Measurements from ENCODE around the gene TOPAZ1. TPM values are rescaled to one million over a fixed set of nuclear protein-coding genes. Genes with fewer than 3 reads are reported as not detected.

TOPAZ1 gene
- total and polyA plus RNA-seq, 2 of the 13 experiments (the other 11 are each of a cell fraction or from before 2014, with no cell fraction given): not detected

DNA sequence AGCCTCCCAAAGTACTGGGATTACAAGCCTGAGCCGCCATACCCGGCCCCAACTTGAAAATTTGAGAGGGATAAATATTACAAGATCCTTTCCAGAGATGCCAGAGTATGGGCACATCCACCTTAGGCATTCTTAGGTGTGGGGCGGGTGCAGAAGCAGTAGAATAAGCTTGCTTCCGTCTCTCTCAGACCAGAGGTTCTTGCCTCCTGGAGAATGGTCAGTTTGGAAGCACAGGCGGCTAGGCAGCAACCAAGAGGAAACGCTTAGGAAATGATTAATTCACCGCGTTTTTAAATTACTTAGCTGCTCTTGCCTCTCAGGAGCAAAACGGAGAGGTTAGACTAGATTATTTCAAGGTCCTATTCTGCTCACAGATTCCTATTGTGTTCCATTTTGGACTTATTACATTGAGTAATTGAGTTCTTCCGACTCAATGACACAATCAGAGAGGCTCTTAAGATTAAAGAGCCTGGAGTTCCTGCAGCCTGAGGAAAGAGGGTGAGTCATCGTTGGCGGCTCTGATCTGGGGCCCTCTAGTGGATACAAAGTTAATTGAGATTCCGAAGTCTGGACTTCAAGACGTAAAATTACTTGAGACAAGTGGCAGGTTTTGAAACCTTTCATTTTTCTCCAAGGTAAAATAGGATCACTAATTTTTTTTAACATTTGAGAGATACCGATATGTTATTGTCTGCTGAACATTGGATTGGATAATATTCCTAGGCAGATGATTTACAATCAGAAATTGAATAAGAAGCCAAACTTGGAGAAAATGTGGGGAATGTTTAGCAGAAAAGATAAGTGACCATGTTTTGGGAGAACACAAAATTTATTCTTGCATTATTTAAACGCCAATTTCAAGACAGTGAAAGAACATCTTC is 5.8 kb upstream of the TOPAZ1 start:
- H3K9me3 ChIP-seq (ENCODE audit: low read length): no peaks in the 10 kb centered on the region
- TF ChIP-seq, protein P1, sequence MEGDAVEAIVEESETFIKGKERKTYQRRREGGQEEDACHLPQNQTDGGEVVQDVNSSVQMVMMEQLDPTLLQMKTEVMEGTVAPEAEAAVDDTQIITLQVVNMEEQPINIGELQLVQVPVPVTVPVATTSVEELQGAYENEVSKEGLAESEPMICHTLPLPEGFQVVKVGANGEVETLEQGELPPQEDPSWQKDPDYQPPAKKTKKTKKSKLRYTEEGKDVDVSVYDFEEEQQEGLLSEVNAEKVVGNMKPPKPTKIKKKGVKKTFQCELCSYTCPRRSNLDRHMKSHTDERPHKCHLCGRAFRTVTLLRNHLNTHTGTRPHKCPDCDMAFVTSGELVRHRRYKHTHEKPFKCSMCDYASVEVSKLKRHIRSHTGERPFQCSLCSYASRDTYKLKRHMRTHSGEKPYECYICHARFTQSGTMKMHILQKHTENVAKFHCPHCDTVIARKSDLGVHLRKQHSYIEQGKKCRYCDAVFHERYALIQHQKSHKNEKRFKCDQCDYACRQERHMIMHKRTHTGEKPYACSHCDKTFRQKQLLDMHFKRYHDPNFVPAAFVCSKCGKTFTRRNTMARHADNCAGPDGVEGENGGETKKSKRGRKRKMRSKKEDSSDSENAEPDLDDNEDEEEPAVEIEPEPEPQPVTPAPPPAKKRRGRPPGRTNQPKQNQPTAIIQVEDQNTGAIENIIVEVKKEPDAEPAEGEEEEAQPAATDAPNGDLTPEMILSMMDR (CRISPR knock-in tag; IDR thresholded peaks at IDR 0.05): peak; percentile 59
- TF ChIP-seq CREB1 (IDR thresholded peaks at IDR 0.05): no peak
- 0 out of 2 replicates have a peak, but pooled peaks have one; percentile 26 for TF ChIP-seq CREB1 (CRISPR knock-in tag; IDR thresholded peaks at IDR 0.05)
- no peak for TF ChIP-seq HNF4A (CRISPR knock-in tag; IDR thresholded peaks at IDR 0.05)
- TF ChIP-seq NFRKB (IDR thresholded peaks at IDR 0.05): no peak
- peak; percentile 98 for TF ChIP-seq FOSL2 (CRISPR knock-in tag; IDR thresholded peaks at IDR 0.05)
- TF ChIP-seq SMC3 (IDR thresholded peaks at IDR 0.05; ENCODE audit: low read length): peak; percentile 29; the same call in 1 of the 2 replicates
- TF ChIP-seq, protein P2, sequence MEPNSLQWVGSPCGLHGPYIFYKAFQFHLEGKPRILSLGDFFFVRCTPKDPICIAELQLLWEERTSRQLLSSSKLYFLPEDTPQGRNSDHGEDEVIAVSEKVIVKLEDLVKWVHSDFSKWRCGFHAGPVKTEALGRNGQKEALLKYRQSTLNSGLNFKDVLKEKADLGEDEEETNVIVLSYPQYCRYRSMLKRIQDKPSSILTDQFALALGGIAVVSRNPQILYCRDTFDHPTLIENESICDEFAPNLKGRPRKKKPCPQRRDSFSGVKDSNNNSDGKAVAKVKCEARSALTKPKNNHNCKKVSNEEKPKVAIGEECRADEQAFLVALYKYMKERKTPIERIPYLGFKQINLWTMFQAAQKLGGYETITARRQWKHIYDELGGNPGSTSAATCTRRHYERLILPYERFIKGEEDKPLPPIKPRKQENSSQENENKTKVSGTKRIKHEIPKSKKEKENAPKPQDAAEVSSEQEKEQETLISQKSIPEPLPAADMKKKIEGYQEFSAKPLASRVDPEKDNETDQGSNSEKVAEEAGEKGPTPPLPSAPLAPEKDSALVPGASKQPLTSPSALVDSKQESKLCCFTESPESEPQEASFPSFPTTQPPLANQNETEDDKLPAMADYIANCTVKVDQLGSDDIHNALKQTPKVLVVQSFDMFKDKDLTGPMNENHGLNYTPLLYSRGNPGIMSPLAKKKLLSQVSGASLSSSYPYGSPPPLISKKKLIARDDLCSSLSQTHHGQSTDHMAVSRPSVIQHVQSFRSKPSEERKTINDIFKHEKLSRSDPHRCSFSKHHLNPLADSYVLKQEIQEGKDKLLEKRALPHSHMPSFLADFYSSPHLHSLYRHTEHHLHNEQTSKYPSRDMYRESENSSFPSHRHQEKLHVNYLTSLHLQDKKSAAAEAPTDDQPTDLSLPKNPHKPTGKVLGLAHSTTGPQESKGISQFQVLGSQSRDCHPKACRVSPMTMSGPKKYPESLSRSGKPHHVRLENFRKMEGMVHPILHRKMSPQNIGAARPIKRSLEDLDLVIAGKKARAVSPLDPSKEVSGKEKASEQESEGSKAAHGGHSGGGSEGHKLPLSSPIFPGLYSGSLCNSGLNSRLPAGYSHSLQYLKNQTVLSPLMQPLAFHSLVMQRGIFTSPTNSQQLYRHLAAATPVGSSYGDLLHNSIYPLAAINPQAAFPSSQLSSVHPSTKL (CRISPR knock-in tag; IDR thresholded peaks at IDR 0.05): no peak
- TF ChIP-seq MIXL1 (CRISPR knock-in tag; IDR thresholded peaks at IDR 0.05): 0 out of 2 replicates have a peak, but pooled peaks have one; percentile 46
- peak; percentile 81; the same call in 1 of the 2 replicates for TF ChIP-seq JUND (CRISPR knock-in tag; IDR thresholded peaks at IDR 0.05)
- peak; percentile 79; the same call in 1 of the 2 replicates for TF ChIP-seq FOSL1 (CRISPR knock-in tag; IDR thresholded peaks at IDR 0.05; ENCODE audit: borderline replicate concordance)
- TF ChIP-seq, protein P3, sequence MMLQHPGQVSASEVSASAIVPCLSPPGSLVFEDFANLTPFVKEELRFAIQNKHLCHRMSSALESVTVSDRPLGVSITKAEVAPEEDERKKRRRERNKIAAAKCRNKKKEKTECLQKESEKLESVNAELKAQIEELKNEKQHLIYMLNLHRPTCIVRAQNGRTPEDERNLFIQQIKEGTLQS (CRISPR knock-in tag; IDR thresholded peaks at IDR 0.05): peak; percentile 90
- no peaks in the 10 kb centered on the region for H3K4me1 ChIP-seq (ENCODE audit: insufficient read depth, low read length)
- FAIRE-seq (peak; percentile 60), DNase-seq (ENCODE audit: low spot score) (peak; percentile 36), ATAC-seq (peak; percentile 69)
- ChIA-PET POLR2A (no interaction called here), CTCF (ENCODE audit: low intra/inter-chr PET ratio, low total read pairs) (no interaction called here)
- H4K20me1 ChIP-seq (ENCODE audit: insufficient read depth, low read length): no peaks in the 10 kb centered on the region
- no TSS peak for BruUV-seq (replicated peaks)
- H3K36me3 ChIP-seq (replicated peaks in 1 of 2; ENCODE audit: control insufficient read depth in 1 of 2, insufficient read depth in 2 of 2, low read length in 2 of 2): no peaks in the 10 kb centered on the region
- intact Hi-C loops (cut with micrococcal nuclease; ENCODE audit: unreplicated experiment) (no loop called here), in situ Hi-C loops (cut with HindIII; ENCODE audit: extremely low pct_ligation_motif_present, low pct_unique_long_range_greater_than_20kb) (no loop called here)
- H3K4me3 ChIP-seq (replicated peaks in 1 of 3; ENCODE audit: insufficient read depth in 1 of 3, low read depth in 2 of 3, low read length in 3 of 3): no peak overlapping the region
- 38% methylated on average over 16 of the region's 16 CpGs for WGBS (ENCODE audit: low lambda C conversion rate)
- H3K27ac ChIP-seq (ENCODE audit: extremely low read length, insufficient read depth, low read length): no peak overlapping the region
- H3K9ac ChIP-seq (ENCODE audit: insufficient read depth, low read depth, low read length): no peak overlapping the region
- H3K27me3 ChIP-seq (ENCODE audit: control insufficient read depth in 1 of 2, insufficient read depth in 2 of 2, low read length in 2 of 2): 0 out of 5 replicates have a peak, but pooled peaks cover 0 to 4% of the 10 kb centered on the region in 2 experiments
- H3K79me2 ChIP-seq (ENCODE audit: insufficient read depth, low read length): no peaks in the 10 kb centered on the region
- no peak overlapping the region for H2AFZ ChIP-seq (ENCODE audit: low read length)
- H3K4me2 ChIP-seq (ENCODE audit: low read depth, low read length): no peak overlapping the region

Measured in HepG2 (cell line).